ENCODE data around the gene SEMA3A. TPM values are rescaled to one million over a fixed set of nuclear protein-coding genes. Genes with fewer than 3 reads are reported as not detected.

The SEMA3A gene
- polyA plus RNA-seq, 4 donors, result 10.1 to 22.4 (median 15.0) TPM

- no peak for DNase-seq (ENCODE audit: low read depth in 4 of 4, low spot score in 3 of 4)
Observed at GRCh38 chr7:84199216-84199615, 4.6 kb upstream of the SEMA3A start.

DNA sequence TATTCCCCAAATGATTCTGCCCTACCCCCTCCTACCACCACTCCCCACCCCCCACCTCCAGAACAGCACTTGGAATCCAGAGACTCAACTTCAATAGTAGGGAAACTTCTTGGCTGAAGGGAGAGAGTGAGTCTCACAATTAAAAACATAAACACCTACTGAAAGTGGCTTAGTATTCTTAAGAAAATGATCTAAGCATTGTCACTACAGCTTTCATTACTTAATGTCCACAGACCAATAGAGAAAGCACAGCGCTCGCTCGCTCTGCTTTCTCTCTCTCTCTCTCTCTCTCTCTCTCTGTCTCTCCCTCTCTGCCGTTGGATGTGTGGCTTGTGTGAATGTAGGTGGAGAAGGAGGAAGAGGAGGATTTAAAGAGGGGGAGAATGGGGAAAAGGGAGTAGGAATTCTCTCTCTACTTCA, 1.5 kb upstream of the SEMA3A start:
- no peak for DNase-seq (ENCODE audit: low read depth in 4 of 4, low spot score in 3 of 4)

DNA sequence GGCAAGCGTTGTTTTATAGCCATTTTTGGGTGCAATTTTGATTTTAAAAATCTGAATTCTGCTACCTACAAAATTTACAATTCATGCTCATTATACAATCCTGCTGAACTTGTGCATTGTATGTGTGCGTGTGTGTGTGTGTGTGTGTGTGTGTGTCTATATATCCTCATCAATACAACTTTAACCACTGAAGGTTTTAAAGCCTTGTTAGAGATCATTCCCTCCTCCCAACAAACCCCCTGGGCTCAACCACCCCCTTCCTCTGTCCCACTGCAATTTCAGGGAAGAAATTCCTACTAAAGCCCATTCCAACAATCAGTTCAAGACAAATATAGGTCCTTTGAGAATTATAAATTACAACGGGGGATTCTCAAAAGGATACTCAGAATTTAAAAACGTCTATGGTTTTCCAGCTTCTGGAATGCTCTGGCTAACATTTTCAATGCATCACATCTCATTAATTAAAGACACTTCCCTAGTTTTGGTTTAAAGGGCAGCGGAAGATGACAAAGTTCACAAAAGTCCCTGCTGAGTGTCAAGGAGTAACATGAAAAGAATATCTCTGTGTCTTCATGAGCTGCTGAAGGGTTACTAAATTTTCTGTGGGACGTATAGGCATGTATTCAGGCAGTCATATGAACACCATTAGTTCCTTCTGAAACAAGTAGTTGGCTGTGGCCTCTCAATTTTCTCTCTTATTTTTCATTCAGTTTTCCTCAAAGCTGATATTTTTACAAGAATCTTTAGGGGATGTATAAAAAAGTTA, 889 bp upstream of the SEMA3A start:
- no peak for DNase-seq (ENCODE audit: low read depth in 4 of 4, low spot score in 3 of 4)

- DNase-seq (ENCODE audit: low read depth in 4 of 4, low spot score in 3 of 4), result no peak
Observed at GRCh38 chr7:84193747-84194146, 842 bp downstream of the SEMA3A start.

DNA sequence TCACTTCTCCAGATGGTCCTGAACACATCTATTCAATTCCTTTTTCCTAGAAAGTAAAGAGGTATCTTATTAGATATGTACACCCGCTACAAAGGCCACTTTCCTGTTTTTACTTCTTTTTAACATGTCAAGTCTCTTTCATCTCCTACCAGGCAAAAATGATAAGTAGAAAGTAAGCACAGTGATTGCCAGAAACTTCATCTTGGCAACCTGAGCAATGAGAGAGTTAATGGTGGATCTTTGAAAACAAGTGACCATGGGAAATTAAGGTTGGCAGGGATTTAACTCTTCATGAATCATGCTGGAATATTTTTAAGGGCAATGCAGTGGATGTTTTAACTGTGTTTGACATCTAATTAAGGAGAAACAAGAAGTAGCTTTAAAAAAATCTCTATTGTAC, 2.7 kb downstream of the SEMA3A start:
- no peak for DNase-seq (ENCODE audit: low read depth in 4 of 4, low spot score in 3 of 4)

DNA sequence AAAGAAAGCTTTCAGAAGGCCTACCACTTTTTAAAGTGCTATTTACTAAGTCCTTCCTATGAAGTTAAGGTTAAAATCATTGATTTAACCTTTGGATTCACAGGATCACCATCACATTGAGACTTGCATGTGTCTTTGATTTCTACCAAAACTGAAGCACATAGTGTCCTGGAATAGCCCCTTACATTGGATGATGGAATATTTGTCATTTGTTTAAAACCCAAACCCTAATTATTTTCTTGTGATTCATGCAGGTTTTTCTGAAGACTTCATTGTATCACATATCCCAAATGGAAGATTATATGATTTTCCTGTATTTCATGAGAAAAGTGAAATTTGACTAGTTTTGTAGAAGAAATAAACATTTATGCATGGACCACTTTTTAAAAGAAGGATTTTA, 3.3 kb downstream of the SEMA3A start:
- DNase-seq (ENCODE audit: low read depth in 4 of 4, low spot score in 3 of 4), result no peak

GRCh38 chr7:84190016-84190705, 4.4 kb downstream of the SEMA3A start:
- DNase-seq (ENCODE audit: low read depth in 4 of 4, low spot score in 3 of 4), result no peak

DNA sequence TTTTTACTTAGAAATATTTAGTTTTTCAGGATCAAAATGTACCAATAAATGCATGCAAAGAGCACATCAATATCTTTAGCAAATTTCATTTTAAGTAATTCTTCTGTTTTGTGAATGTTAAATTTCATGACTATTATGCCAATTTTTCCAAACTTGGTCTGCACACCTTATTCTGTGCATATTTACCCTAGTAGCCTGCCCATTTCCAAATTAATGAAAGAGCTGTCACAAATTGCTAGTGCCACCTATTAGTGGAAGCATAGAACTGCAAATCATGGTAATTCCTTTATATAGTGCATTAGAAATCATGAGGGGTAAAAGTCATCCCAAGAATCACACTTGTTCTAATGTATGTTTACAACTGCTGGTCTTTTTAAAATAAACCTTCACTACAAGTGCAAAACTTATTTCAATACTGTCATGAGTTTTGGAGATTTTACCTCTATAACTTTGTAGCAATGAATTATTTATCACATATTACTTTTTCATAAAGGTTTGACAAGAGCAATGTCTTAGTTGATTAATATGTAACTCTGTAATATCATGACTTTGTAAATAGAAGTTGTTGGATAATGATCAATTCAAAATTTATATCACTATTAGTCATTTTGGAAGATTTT, 5.7 kb downstream of the SEMA3A start:
- no peak for DNase-seq (ENCODE audit: low read depth in 4 of 4, low spot score in 3 of 4)

- no peak for DNase-seq (ENCODE audit: low read depth in 4 of 4, low spot score in 3 of 4)
Observed at GRCh38 chr7:84187813-84188510, 6.6 kb downstream of the SEMA3A start.

DNA sequence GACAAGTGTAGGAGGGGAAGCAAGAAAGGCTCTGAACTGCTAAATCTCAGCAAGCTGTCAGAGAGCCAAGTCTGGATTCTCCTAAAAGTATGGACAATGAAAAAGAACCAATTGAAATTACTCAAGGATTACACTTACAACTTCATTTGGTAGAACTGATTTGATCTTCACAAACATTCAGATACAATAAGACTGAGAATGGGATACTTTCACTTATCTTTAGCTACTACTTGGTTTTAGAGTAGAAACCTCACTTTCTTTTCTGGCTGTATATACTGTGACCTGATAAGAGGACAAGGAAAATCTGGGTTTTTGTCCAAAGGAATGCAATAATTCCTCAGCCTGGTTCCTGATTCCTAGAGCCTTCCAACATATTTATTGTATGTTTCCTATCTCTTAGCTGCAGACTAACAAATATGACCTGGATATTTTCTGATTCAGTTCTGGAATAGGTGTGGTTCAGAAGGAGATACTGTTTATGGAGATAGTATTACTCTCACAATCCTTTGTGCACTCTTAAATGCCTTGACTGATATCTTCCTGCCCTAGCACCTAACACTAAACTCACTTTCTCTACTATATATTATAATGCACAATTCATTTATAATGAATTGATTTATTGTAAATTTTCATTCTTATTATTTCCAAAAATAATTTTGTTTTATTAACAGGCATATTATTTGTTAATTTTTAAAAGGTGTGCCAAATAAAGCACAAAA, 7.3 kb downstream of the SEMA3A start:
- DNase-seq (ENCODE audit: low read depth in 4 of 4, low spot score in 3 of 4), result no peak

GRCh38 chr7:84183741-84184140, 10.8 kb downstream of the SEMA3A start:
- DNase-seq (ENCODE audit: low read depth in 4 of 4, low spot score in 3 of 4), result no peak

DNA sequence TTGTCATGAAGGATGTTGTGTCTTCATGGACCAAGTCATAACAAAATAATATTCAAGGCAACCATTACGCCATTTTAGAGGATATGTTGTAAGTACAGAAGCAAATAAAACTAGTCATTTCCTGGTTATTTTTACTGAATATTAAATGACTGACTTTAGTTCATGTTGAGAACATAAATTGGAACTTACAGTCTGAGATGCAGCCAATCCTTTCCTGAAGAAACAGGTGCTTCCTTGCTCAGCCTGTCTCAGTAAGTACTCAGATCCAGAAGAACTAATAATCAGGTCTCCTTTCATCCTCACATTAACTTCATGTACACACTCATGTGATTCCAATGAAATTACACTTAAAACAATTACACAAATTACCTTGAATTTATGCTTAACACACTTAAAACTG, 12.3 kb downstream of the SEMA3A start:
- DNase-seq (ENCODE audit: low read depth in 4 of 4, low spot score in 3 of 4), result no peak

- no peak for DNase-seq (ENCODE audit: low read depth in 4 of 4, low spot score in 3 of 4)
Observed at GRCh38 chr7:84181628-84182027, 13.0 kb downstream of the SEMA3A start.

GRCh38 chr7:84177758-84178412, 16.7 kb downstream of the SEMA3A start:
- no peak for DNase-seq (ENCODE audit: low read depth in 4 of 4, low spot score in 3 of 4)

GRCh38 chr7:84176716-84177115, 17.9 kb downstream of the SEMA3A start:
- DNase-seq (ENCODE audit: low read depth in 4 of 4, low spot score in 3 of 4), result no peak

GRCh38 chr7:84175461-84175860, 19.1 kb downstream of the SEMA3A start:
- DNase-seq (ENCODE audit: low read depth in 4 of 4, low spot score in 3 of 4), result no peak

GRCh38 chr7:84170646-84171045, 23.9 kb downstream of the SEMA3A start:
- DNase-seq (ENCODE audit: low read depth in 4 of 4, low spot score in 3 of 4), result no peak

GRCh38 chr7:84162584-84162983, 32.0 kb downstream of the SEMA3A start:
- no peak for DNase-seq (ENCODE audit: low read depth in 4 of 4, low spot score in 3 of 4)

DNA sequence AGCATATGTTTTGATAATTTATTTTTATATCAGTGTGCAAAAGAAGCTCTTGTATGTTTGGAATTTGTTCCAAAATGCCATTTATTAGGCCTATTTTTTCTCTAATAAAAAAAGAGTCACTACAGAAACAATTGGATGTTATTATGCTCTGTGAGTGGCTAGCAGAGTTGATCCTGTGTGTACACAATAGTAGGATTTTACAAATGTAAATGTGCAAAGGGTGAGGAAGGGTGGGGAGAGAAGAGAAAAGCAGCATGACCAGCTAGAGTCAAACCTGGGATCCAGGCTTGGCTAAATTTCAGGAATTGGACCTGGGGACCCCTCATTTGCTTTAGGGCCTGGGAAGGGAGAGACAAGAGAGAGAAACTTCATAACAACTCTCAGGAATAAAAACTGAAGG, 32.5 kb downstream of the SEMA3A start:
- DNase-seq (ENCODE audit: low read depth in 4 of 4, low spot score in 3 of 4), result no peak

DNA sequence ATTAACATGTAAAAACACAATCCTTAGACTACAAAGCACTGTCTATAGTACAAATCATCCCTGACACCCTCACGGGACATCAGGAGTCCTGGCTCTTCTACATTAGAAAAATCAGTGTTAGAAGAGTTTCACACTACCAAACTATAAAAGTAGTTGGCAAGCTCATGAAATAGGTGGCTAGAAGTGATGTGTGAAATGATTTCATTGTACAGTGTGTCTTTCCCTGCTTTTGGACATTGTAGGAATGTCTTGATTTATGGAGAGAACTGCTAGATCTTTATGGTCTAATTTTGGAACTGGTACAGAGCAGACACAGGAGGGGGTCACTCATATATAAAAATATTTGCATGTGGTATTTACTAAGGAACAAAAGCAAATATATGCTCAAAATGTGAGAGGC, 33.2 kb downstream of the SEMA3A start:
- DNase-seq (ENCODE audit: low read depth in 4 of 4, low spot score in 3 of 4), result no peak
